ENCODE measurements around the gene TSPAN32.

GRCh38 chr11:2366733-2367132, 64.9 kb downstream of the TSPAN32 start:
- TF ChIP-seq, protein P1, sequence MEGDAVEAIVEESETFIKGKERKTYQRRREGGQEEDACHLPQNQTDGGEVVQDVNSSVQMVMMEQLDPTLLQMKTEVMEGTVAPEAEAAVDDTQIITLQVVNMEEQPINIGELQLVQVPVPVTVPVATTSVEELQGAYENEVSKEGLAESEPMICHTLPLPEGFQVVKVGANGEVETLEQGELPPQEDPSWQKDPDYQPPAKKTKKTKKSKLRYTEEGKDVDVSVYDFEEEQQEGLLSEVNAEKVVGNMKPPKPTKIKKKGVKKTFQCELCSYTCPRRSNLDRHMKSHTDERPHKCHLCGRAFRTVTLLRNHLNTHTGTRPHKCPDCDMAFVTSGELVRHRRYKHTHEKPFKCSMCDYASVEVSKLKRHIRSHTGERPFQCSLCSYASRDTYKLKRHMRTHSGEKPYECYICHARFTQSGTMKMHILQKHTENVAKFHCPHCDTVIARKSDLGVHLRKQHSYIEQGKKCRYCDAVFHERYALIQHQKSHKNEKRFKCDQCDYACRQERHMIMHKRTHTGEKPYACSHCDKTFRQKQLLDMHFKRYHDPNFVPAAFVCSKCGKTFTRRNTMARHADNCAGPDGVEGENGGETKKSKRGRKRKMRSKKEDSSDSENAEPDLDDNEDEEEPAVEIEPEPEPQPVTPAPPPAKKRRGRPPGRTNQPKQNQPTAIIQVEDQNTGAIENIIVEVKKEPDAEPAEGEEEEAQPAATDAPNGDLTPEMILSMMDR (IDR thresholded peaks at IDR 0.05; ENCODE audit: insufficient read depth, low read length): no peak
- TF ChIP-seq, protein P2, sequence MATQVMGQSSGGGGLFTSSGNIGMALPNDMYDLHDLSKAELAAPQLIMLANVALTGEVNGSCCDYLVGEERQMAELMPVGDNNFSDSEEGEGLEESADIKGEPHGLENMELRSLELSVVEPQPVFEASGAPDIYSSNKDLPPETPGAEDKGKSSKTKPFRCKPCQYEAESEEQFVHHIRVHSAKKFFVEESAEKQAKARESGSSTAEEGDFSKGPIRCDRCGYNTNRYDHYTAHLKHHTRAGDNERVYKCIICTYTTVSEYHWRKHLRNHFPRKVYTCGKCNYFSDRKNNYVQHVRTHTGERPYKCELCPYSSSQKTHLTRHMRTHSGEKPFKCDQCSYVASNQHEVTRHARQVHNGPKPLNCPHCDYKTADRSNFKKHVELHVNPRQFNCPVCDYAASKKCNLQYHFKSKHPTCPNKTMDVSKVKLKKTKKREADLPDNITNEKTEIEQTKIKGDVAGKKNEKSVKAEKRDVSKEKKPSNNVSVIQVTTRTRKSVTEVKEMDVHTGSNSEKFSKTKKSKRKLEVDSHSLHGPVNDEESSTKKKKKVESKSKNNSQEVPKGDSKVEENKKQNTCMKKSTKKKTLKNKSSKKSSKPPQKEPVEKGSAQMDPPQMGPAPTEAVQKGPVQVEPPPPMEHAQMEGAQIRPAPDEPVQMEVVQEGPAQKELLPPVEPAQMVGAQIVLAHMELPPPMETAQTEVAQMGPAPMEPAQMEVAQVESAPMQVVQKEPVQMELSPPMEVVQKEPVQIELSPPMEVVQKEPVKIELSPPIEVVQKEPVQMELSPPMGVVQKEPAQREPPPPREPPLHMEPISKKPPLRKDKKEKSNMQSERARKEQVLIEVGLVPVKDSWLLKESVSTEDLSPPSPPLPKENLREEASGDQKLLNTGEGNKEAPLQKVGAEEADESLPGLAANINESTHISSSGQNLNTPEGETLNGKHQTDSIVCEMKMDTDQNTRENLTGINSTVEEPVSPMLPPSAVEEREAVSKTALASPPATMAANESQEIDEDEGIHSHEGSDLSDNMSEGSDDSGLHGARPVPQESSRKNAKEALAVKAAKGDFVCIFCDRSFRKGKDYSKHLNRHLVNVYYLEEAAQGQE (IDR thresholded peaks at IDR 0.05; ENCODE audit: insufficient replicate concordance, low read depth): no peak
- no peak for TF ChIP-seq GABPA (IDR thresholded peaks at IDR 0.05; ENCODE audit: low read depth)
- TF ChIP-seq SPI1 (IDR thresholded peaks at IDR 0.05; ENCODE audit: borderline replicate concordance, low read depth): no peak
- TF ChIP-seq POLR2AphosphoS5 (IDR thresholded peaks at IDR 0.05; ENCODE audit: low read depth): no peak
